Brain microvascular endothelial cell (primary cell): ENCODE measurements around the gene HYI.

ENCODE experiments used
- DNase-seq: peaks from one replicate; pipeline ENCODE4 v3.0.0-alpha.2; 2020
- H3K27ac ChIP-seq: fragments of 250-450 bp; sonication (Bioruptor Pico); 2 replicates; pipeline ENCODE4 v1.5.1; 2020; ENCODE audit warnings: mild to moderate bottlenecking, moderate library complexity
- H3K27me3 ChIP-seq: fragments of 250-450 bp; sonication (Bioruptor Pico); replicated peaks from 2 replicates; pipeline ENCODE4 v1.5.1; 2020; ENCODE audit warnings: mild to moderate bottlenecking
- H3K36me3 ChIP-seq: fragments of 250-450 bp; sonication (Bioruptor Pico); replicated peaks from 2 replicates; pipeline ENCODE4 v1.5.1; 2020; ENCODE audit warnings: mild to moderate bottlenecking
- H3K4me3 ChIP-seq: 2 replicates; pipeline ENCODE4 v1.5.1; 2011; ENCODE audit warnings: low read depth, mild to moderate bottlenecking, control low read depth, low read length, moderate library complexity
- in situ Hi-C: cut with HindIII; loops from 2 replicates; pipeline ENCODE4 v1.10.0; 2017; ENCODE audit warnings: low sequenced_read_pairs, low pct_ligation_motif_present
- TF ChIP-seq, protein P1 (sequence below): IDR thresholded peaks from 2 replicates; pipeline ENCODE4 v1.5.1; 2011; ENCODE audit warnings: low read depth, mild to moderate bottlenecking, moderate library complexity, low read length, control low read depth, inconsistent platforms; ENCODE audit errors: missing control alignments

HYI gene

DNA sequence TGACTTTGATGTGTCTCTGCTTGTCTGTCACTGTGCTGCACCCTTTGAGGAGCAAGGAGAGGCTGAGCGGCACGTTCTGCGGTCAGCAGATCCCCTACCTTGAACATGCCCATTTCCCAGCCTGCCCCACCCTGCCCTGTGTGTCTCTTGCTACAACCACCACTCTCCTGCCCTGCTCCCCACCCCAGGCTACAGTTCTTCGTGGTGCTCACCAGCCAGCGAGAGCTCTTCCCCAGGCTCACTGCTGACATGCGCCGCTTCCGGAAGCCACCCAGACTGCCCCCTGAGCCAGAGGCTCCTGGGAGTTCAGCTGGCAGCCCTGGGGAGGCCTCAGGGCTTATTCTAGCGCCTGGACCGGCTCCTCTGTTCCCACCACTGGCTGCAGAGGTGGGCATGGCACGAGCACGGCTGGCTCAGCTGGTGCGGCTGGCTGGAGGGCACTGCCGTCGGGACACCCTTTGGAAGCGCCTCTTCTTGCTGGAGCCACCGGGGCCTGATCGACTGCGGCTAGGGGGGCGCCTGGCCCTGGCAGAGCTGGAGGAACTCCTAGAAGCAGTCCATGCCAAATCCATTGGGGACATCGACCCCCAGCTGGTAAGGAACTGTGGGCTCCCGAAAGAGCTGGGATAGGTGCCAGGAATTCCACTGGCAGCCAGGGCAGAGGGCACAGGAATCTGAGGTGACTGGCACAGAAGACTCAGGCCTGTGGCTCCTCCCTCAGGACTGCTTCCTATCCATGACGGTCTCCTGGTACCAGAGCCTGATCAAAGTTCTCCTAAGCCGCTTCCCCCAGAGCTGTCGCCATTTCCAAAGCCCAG lies 5.6 kb downstream of the HYI start:
- in situ Hi-C loops = no loop called here
- no peaks in the 10 kb centered on the region for H3K27me3 ChIP-seq
- DNase-seq = no peak
- no peak overlapping the region for H3K4me3 ChIP-seq
- TF ChIP-seq, protein P1, sequence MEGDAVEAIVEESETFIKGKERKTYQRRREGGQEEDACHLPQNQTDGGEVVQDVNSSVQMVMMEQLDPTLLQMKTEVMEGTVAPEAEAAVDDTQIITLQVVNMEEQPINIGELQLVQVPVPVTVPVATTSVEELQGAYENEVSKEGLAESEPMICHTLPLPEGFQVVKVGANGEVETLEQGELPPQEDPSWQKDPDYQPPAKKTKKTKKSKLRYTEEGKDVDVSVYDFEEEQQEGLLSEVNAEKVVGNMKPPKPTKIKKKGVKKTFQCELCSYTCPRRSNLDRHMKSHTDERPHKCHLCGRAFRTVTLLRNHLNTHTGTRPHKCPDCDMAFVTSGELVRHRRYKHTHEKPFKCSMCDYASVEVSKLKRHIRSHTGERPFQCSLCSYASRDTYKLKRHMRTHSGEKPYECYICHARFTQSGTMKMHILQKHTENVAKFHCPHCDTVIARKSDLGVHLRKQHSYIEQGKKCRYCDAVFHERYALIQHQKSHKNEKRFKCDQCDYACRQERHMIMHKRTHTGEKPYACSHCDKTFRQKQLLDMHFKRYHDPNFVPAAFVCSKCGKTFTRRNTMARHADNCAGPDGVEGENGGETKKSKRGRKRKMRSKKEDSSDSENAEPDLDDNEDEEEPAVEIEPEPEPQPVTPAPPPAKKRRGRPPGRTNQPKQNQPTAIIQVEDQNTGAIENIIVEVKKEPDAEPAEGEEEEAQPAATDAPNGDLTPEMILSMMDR = no peak
- no peak overlapping the region for H3K27ac ChIP-seq
- peaks cover 75% of the 10 kb centered on the region for H3K36me3 ChIP-seq

DNA sequence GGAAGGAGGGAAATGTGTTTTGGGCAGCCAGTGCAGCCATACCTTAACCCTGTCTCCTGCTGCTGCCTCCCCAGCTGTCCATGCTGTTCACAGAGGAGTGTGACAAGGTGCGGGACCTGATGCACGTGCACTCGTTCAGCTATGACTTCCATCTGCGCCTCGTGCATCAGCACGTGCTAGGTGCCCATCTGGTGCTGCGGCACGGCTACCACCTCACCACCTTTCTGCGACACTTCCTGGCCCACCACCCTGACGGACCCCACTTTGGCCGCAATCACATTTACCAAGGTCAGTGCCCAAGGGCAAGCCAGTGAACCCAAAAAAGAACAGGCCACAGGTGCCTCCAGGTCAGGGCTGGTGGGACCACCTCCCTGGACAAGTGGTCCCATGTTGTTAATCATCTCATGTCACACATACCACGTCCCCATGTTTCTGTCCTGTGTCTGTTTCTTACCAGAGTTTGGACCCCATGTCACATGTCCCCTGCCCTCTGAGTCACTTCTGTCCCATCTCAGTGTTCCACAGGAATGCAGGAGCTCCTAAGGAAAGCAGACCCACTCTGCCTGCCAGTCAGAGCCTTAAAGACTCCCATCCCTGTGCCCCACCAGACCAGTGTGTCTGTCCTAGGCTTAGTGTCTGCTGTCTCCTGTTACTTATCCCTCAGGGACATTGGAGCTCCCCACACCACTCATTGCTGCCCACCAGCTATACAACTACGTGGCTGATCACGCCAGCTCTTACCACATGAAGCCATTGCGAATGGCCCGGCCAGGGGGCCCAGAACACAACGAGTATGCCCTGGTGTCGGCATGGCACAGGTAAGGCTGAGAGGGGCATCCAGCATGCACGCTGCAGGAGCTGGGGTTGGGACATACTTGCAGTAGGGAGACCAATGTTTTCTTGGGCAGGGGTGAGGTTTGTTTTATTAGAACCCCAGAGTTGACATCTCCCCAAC lies 6.6 kb downstream of the HYI start:
- DNase-seq = no peak
- TF ChIP-seq, protein P1 = no peak
- H3K4me3 ChIP-seq = no peak overlapping the region
- H3K36me3 ChIP-seq = peaks cover 83% of the 10 kb centered on the region
- no peaks in the 10 kb centered on the region for H3K27me3 ChIP-seq
- no peak overlapping the region for H3K27ac ChIP-seq
- in situ Hi-C loops = no loop called here

DNA sequence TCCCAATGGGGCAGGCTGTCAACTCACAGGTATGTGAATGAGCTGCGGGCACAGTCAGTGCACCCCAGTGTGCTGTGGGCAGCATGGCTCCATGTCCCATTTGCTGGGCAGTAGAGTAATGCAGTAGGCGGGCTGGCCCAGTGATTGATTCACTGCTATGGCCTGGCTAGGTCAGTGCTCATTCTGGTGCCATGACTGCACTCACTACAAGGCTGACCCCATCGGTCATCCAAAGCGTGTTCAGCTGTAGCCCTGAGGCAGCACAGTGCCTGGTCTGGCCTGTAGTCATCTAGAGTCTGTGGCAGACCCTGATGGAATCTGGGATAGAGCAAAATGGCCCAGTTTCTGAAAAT lies 7.4 kb downstream of the HYI start:
- no peak for DNase-seq
- peaks cover 80% of the 10 kb centered on the region for H3K36me3 ChIP-seq
- in situ Hi-C loops = no loop called here
- TF ChIP-seq, protein P1 = no peak
- no peak overlapping the region for H3K4me3 ChIP-seq
- no peak overlapping the region for H3K27ac ChIP-seq
- H3K27me3 ChIP-seq = no peaks in the 10 kb centered on the region

DNA sequence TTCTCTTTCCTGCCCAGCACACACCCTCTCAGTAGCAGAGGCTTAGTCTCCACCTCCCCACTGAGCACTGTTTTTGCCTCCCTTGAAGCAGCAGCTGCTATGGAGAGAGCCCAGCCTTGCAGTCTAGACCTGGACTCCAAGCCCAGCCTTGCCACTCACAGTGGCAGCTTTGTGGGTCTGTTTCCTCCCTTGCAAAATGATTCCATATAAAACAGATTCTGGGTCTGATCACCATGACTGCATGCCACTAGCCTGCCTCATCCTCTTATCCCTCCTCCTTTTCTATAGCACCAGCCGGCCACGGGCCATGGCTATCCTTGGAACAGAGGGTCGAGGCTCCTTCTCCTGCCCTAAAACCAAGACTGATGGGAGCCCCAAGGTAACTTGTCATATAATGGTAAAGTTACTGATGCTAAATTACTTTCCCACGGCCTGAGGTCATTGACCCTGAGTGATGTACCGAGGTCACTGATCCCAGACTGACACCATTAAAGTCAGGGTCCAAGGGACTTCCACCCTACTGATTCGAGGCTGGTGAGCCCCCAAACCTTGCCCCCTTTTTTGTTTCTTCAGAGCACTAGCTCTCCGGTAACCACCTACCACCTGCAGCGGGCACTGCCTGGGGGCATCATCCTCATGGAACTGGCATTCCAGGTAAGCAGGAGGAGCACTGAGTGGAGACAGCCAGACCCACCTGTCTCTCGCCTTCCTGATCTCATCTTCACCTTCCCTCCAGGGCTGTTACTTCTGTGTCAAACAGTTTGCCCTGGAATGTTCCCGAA lies 7.9 kb downstream of the HYI start:
- TF ChIP-seq, protein P1 = no peak
- Histone ChIP-seq H3K27me3 (no peaks in the 10 kb centered on the region), H3K4me3 (no peak overlapping the region), H3K27ac (no peak overlapping the region), H3K36me3 (peaks cover 78% of the 10 kb centered on the region)
- no peak for DNase-seq
- in situ Hi-C loops = no loop called here

DNA sequence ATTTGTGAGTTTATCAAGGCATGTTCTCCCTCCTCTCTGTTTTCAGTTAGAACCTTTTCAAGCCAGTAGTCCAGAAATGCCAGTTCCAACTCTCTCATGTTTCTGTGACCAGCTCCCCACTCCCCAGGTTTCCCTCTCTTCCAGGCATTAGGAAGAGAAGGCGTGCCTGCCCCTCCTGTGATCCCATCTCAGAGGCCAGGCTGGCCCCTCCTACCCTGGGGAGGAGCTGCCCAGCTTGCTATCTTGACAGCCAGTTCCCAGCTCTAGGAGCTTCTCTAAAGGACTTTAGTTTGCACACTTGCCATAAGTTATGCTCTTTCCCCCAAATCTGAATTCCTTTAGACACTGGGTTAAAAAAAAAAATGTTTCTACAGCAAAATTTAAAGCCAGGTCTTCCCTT lies 8.9 kb downstream of the HYI start:
- Histone ChIP-seq H3K4me3 (no peak overlapping the region), H3K36me3 (peaks cover 79% of the 10 kb centered on the region), H3K27me3 (no peaks in the 10 kb centered on the region), H3K27ac (no peak overlapping the region)
- DNase-seq = no peak
- in situ Hi-C loops = no loop called here
- TF ChIP-seq, protein P1 = no peak
